ENCODE results near the gene NSMCE1. TPM values are rescaled to one million over a fixed set of nuclear protein-coding genes. Genes with fewer than 3 reads are reported as not detected.

The NSMCE1 gene
- total RNA-seq, 1 experiment from 2014 or later = 45.7 TPM

- no peak overlapping the region for H3K4me3 ChIP-seq (ENCODE audit: low read depth, low read length, poor library complexity, severe bottlenecking)
- H3K4me1 ChIP-seq (ENCODE audit: insufficient read depth, low read length, poor library complexity, severe bottlenecking) = no peaks in the 10 kb centered on the region
- H3K27ac ChIP-seq (ENCODE audit: low read depth, low read length, poor library complexity, severe bottlenecking) = no peak overlapping the region
- TF ChIP-seq CTCF (conservative IDR thresholded peaks at IDR 0.05; ENCODE audit: low read depth, low read length) (no peak), EZH2 (IDR thresholded peaks at IDR 0.05; ENCODE audit: borderline replicate concordance, low read depth, low read length, poor library complexity, severe bottlenecking) (no peak)
- ChIA-PET CTCF (no interaction called here), POLR2A (ENCODE audit: low non-redundant PET) (no interaction called here)
- DNase-seq (ENCODE audit: low spot score) = no peak
- BruUV-seq (replicated peaks) = no TSS peak
- no peaks in the 10 kb centered on the region for H3K27me3 ChIP-seq (replicated peaks; ENCODE audit: insufficient read depth, low read depth, low read length, poor library complexity)
- intact Hi-C loops (cut with micrococcal nuclease; ENCODE audit: unreplicated experiment) = no loop called here
- H3K9me3 ChIP-seq (ENCODE audit: low read depth, low read length, poor library complexity, severe bottlenecking) = no peaks in the 10 kb centered on the region
- H3K36me3 ChIP-seq (ENCODE audit: insufficient read depth, low read length, poor library complexity, severe bottlenecking) = no peaks in the 10 kb centered on the region
Observed at GRCh38 chr16:27189335-27189972, 79.1 kb downstream of the NSMCE1 start.

- DNase-seq (ENCODE audit: low spot score) = no peak
- Histone ChIP-seq H3K4me3 (ENCODE audit: low read depth, low read length, poor library complexity, severe bottlenecking) (no peak overlapping the region), H3K27me3 (replicated peaks; ENCODE audit: insufficient read depth, low read depth, low read length, poor library complexity) (no peaks in the 10 kb centered on the region), H3K4me1 (ENCODE audit: insufficient read depth, low read length, poor library complexity, severe bottlenecking) (no peaks in the 10 kb centered on the region), H3K27ac (ENCODE audit: low read depth, low read length, poor library complexity, severe bottlenecking) (no peak overlapping the region), H3K9me3 (ENCODE audit: low read depth, low read length, poor library complexity, severe bottlenecking) (no peaks in the 10 kb centered on the region), H3K36me3 (ENCODE audit: insufficient read depth, low read length, poor library complexity, severe bottlenecking) (no peaks in the 10 kb centered on the region)
- CTCF ChIA-PET = no interaction called here
- intact Hi-C loops (cut with micrococcal nuclease; ENCODE audit: unreplicated experiment) = no loop called here
- TF ChIP-seq EZH2 (IDR thresholded peaks at IDR 0.05; ENCODE audit: borderline replicate concordance, low read depth, low read length, poor library complexity, severe bottlenecking) (no peak), CTCF (conservative IDR thresholded peaks at IDR 0.05; ENCODE audit: low read depth, low read length) (no peak)
- POLR2A ChIA-PET (ENCODE audit: low non-redundant PET) = interaction anchor here (0.5 to 0.6 kb wide), 2 partner anchors 169 to 180 kb away, joined by 3 read pairs; no protein-coding TSS in a partner anchor
- BruUV-seq (replicated peaks) = no TSS peak
Observed at GRCh38 chr16:27188633-27189032, 79.9 kb downstream of the NSMCE1 start.

- Histone ChIP-seq H3K36me3 (ENCODE audit: insufficient read depth, low read length, poor library complexity, severe bottlenecking) (no peaks in the 10 kb centered on the region), H3K4me3 (ENCODE audit: low read depth, low read length, poor library complexity, severe bottlenecking) (no peak overlapping the region), H3K9me3 (ENCODE audit: low read depth, low read length, poor library complexity, severe bottlenecking) (no peaks in the 10 kb centered on the region), H3K27me3 (replicated peaks; ENCODE audit: insufficient read depth, low read depth, low read length, poor library complexity) (no peaks in the 10 kb centered on the region), H3K27ac (ENCODE audit: low read depth, low read length, poor library complexity, severe bottlenecking) (no peak overlapping the region), H3K4me1 (ENCODE audit: insufficient read depth, low read length, poor library complexity, severe bottlenecking) (no peaks in the 10 kb centered on the region)
- BruUV-seq (replicated peaks) = no TSS peak
- DNase-seq (ENCODE audit: low spot score) = no peak
- TF ChIP-seq EZH2 (IDR thresholded peaks at IDR 0.05; ENCODE audit: borderline replicate concordance, low read depth, low read length, poor library complexity, severe bottlenecking) (no peak), CTCF (conservative IDR thresholded peaks at IDR 0.05; ENCODE audit: low read depth, low read length) (no peak)
- ChIA-PET CTCF (no interaction called here), POLR2A (ENCODE audit: low non-redundant PET) (no interaction called here)
- intact Hi-C loops (cut with micrococcal nuclease; ENCODE audit: unreplicated experiment) = no loop called here
Observed at GRCh38 chr16:27185776-27186130, 82.8 kb downstream of the NSMCE1 start.

All from A673 (cell line).